OCI-LY1 (cell line): ENCODE data around the gene CD4.

Source experiments
- H2AFZ ChIP-seq: fragments of 200-600 bp; sonication (generic), shearing (Covaris generic); 2 replicates; pipeline ENCODE4 v1.6.0; 2014; ENCODE audit warnings: antibody characterized with exemption, mild to moderate bottlenecking, low read length
- H3F3A ChIP-seq: fragments of 200-600 bp; sonication (generic), shearing (Covaris generic); 2 replicates; pipeline ENCODE4 v1.6.0; 2014; ENCODE audit warnings: mild to moderate bottlenecking, antibody characterized with exemption, low read length, moderate library complexity; ENCODE audit not compliant: insufficient read depth
- H3K27ac ChIP-seq: fragments of 200-600 bp; sonication (generic); 2 replicates; pipeline ENCODE4 v1.5.1; 2014; ENCODE audit warnings: low read length, mixed run types, mild to moderate bottlenecking, low read depth; ENCODE audit not compliant: poor library complexity, severe bottlenecking
- H3K27me3 ChIP-seq: fragments of 200-600 bp; sonication (generic); 2 replicates; pipeline ENCODE4 v1.6.0; 2014; ENCODE audit warnings: antibody characterized with exemption, mild to moderate bottlenecking, low read length, moderate library complexity; ENCODE audit not compliant: insufficient read depth
- H3K36me3 ChIP-seq: fragments of 200-600 bp; sonication (generic); 2 replicates; pipeline ENCODE4 v1.6.1; 2014; ENCODE audit warnings: mild to moderate bottlenecking, antibody characterized with exemption, low read length, moderate library complexity, mixed read lengths; ENCODE audit not compliant: insufficient read depth
- H3K4me1 ChIP-seq: fragments of 200-600 bp; sonication (generic); 2 replicates; pipeline ENCODE4 v1.5.1; 2014; ENCODE audit warnings: mild to moderate bottlenecking, low read length, moderate library complexity; ENCODE audit not compliant: insufficient read depth, severe bottlenecking
- H3K4me2 ChIP-seq: fragments of 200-600 bp; sonication (generic), shearing (Covaris generic); 2 replicates; pipeline ENCODE4 v1.6.1; 2014; ENCODE audit warnings: low read length
- H3K4me3 ChIP-seq: fragments of 200-600 bp; sonication (generic); 2 replicates; pipeline ENCODE4 v1.5.1; 2014; ENCODE audit warnings: low read length, low read depth, mild to moderate bottlenecking, mixed read lengths; ENCODE audit not compliant: poor library complexity, severe bottlenecking
- H3K79me2 ChIP-seq: fragments of 200-600 bp; shearing (Covaris generic); 2 replicates; pipeline ENCODE4 v1.6.1; 2016; ENCODE audit warnings: mixed run types, low read length, mixed read lengths; ENCODE audit not compliant: insufficient read depth
- H3K9ac ChIP-seq: fragments of 200-600 bp; sonication (generic), shearing (Covaris generic); 2 replicates; pipeline ENCODE4 v1.6.1; 2014; ENCODE audit warnings: mild to moderate bottlenecking, low read length, mixed read lengths
- H3K9me2 ChIP-seq: fragments of 200-600 bp; sonication (generic), shearing (Covaris generic); 2 replicates; pipeline ENCODE4 v1.6.1; 2014; ENCODE audit warnings: low read depth, mild to moderate bottlenecking, low read length, mixed read lengths
- H3K9me3 ChIP-seq: fragments of 200-600 bp; shearing (Covaris generic); 2 replicates; pipeline ENCODE4 v1.6.1; 2014; ENCODE audit warnings: low read length, mixed read lengths
- H4K20me1 ChIP-seq: fragments of 200-600 bp; sonication (generic), shearing (Covaris generic); 2 replicates; pipeline ENCODE4 v1.6.0; 2016; ENCODE audit warnings: mild to moderate bottlenecking, low read length; ENCODE audit not compliant: insufficient read depth
- CTCF ChIP-seq: fragments of 200-600 bp; sonication (generic), shearing (Covaris generic); IDR thresholded peaks from 2 replicates; pipeline ENCODE4 v1.5.1; 2017; ENCODE audit warnings: mild to moderate bottlenecking, antibody characterized with exemption, low read length, moderate library complexity, mixed read lengths
- EZH2 ChIP-seq: fragments of 200-600 bp; sonication (generic), shearing (Covaris generic); IDR thresholded peaks from 2 replicates; pipeline ENCODE4 v1.8.0; 2017; ENCODE audit warnings: borderline replicate concordance, mixed run types, mild to moderate bottlenecking, antibody characterized with exemption, low read length, moderate library complexity, mixed read lengths

The CD4 gene

GRCh38 chr12:6846316-6846869 is 57.1 kb downstream of the CD4 start:
- peaks cover 43% of the 10 kb centered on the region for H3K36me3 ChIP-seq
- H2AFZ ChIP-seq: no peak overlapping the region
- no peak overlapping the region for H3K4me2 ChIP-seq
- TF ChIP-seq CTCF: no peak
- no peak for TF ChIP-seq EZH2
- H3K9ac ChIP-seq: no peak overlapping the region
- H3K4me1 ChIP-seq: peaks cover 39% of the 10 kb centered on the region
- H4K20me1 ChIP-seq: no peaks in the 10 kb centered on the region
- peaks cover 8% of the 10 kb centered on the region for H3K79me2 ChIP-seq
- no peaks in the 10 kb centered on the region for H3K9me3 ChIP-seq
- no peaks in the 10 kb centered on the region for H3K27me3 ChIP-seq
- H3K4me3 ChIP-seq: no peak overlapping the region
- 0 out of 2 replicates have a peak, but pooled peaks cover 3% of the 10 kb centered on the region for H3F3A ChIP-seq
- H3K9me2 ChIP-seq: no peaks in the 10 kb centered on the region
- H3K27ac ChIP-seq: no peak overlapping the region

- Histone ChIP-seq H3K27me3 (no peaks in the 10 kb centered on the region), H4K20me1 (no peaks in the 10 kb centered on the region), H3K4me1 (peaks cover 34% of the 10 kb centered on the region), H2AFZ (no peak overlapping the region), H3K9ac (no peak overlapping the region), H3K27ac (no peak overlapping the region), H3K9me3 (no peaks in the 10 kb centered on the region), H3K4me2 (no peak overlapping the region), H3F3A (0 out of 2 replicates have a peak, but pooled peaks cover 3% of the 10 kb centered on the region), H3K4me3 (no peak overlapping the region), H3K79me2 (peaks cover 8% of the 10 kb centered on the region), H3K36me3 (peaks cover 43% of the 10 kb centered on the region), H3K9me2 (no peaks in the 10 kb centered on the region)
- TF ChIP-seq CTCF: no peak
- no peak for TF ChIP-seq EZH2
Observed at GRCh38 chr12:6847676-6848075, 58.3 kb downstream of the CD4 start.

DNA sequence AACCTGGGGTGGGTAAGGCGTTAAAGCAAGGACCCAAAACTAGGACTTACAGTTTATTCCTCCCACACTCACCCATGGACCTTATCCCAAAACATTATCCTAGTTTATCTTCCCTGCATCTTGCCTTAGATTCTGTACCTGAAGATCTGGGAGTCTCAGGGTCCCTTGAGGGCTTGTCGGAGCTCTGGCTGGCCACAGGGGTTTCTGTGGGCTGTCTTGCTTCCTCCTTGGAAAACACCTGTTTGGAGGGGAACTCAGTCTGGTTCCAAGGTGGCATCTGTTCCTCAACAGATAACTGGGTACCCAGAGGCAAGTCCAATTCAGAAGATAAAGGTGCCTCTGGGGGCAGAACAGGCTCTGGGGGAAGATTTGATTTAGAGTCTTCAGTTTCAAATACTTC is 60.1 kb downstream of the CD4 start:
- peaks cover 20% of the 10 kb centered on the region for H3K79me2 ChIP-seq
- no peaks in the 10 kb centered on the region for H3K9me2 ChIP-seq
- H4K20me1 ChIP-seq: no peaks in the 10 kb centered on the region
- peaks cover 43% of the 10 kb centered on the region for H3K36me3 ChIP-seq
- H3F3A ChIP-seq: 0 out of 2 replicates have a peak, but pooled peaks cover 3% of the 10 kb centered on the region
- peak overlapping the region; percentile 83; the same call in 1 of the 2 replicates for H3K4me2 ChIP-seq
- H3K27me3 ChIP-seq: no peaks in the 10 kb centered on the region
- peaks cover 36% of the 10 kb centered on the region for H3K4me1 ChIP-seq
- no peaks in the 10 kb centered on the region for H3K9me3 ChIP-seq
- peak overlapping the region; percentile 80 for H3K4me3 ChIP-seq
- no peak overlapping the region for H2AFZ ChIP-seq
- TF ChIP-seq CTCF (no peak), EZH2 (no peak)
- H3K9ac ChIP-seq: peak overlapping the region; percentile 93; the same call in 1 of the 2 replicates
- H3K27ac ChIP-seq: no peak overlapping the region
